Fibroblast of skin of back (primary cell): ENCODE measurements around the gene GOLGA6A.
"Not testable (repeated sequence)": the region's sequence is repeated elsewhere in the genome, so short reads cannot be mapped to it uniquely, and the experiment has no call there.

Source experiments
- DNase-seq: peaks from one replicate; pipeline ENCODE4 v3.0.0-alpha.2; 2013

GOLGA6A gene

DNA sequence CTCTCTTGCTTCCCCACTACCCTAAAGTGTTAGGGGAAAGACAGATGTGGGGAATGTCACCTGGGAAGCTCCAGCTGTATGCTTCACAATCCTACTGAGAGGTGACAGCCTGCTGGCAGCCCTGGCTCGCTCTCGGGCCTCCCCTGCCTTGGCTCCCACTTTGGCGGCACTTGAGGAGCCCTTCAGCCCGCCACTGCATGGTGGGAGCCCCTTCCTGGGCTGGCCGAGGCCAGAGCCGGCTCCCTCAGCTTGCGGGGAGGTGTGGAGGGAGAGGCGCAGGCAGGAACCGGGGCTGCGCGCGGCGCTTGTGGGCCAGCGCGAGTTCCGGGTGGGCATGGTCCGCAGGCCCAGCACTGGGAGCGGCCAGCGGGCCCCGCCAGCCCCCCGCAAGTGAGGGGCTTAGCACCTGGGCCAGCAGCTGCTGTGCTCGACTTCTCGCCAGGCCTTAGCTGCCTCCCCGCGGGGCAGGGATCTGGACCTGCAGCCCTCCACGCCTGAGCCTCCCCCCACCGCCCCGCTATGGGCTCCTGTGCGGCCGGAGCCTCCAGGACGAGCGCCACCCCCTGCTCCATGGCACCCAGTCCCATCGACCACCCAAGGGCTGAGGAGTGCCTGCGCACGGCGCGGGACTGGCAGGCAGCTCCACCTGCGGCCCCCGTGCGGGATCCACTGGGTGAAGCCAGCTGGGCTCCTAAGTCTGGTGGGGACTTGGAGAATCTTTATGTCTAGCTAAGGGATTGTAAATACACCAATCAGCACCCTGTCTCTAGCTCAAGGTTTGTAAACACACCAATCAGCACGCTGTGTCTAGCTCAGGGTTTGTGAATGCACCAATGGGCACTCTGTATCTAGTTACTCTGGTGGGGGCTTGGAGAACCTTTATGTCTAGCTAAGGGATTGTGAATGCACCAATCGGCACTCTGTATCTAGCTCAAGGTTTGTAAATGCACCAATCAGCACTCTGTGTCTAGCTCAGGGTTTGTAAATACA lies 29.8 kb downstream of the GOLGA6A start:
- not testable (repeated sequence) for DNase-seq

DNA sequence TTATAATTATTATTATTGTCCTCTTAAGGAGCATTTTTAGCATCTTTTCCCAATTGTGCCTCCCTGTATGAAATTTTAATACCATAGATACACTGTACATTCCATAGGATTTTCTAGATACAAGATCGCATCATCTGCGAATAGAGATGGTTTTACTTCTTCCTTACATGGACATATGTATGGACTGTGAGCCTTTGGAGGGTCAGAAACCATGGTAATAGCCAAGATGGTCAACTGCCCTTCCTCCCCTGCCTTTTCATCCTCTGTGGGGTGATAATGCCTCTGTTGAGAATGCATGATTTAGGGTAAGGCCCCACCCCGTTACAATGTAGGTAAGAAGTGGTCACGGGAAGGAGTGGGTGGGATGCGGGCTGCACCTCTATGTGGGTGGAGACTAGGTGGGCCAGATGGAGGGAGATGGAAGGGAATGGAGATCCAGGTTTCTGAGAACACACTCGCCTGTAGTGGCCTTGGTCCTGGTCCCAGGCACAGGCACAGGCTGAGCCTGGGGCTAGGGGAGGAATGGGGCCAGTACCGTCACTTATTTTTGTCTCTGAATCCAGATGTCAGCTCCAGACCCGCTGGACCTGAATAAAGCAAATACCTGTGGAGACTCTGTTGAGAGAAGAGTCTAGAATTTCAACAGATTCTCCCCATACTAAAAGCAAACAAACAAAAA lies 31.7 kb downstream of the GOLGA6A start:
- peak; percentile 51 for DNase-seq

DNA sequence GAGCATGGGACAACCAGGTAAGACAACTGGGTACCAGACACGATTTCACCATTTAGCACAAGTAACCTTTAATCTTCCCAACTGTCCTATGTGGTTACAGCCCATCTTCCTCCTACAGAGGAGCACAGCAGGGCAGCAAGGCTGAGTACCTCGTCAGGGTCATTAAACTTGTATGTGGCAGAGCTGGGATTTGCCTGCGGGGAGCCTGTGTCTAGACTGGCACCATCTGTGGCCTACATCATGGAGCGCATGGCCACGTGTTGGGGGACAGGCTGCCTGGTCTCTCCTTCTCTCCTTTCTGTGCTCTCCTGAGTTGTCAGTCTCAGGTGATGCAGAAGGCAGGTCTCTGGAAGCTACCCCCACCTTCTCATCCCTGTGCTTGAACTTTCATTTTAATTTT lies 32.2 kb downstream of the GOLGA6A start:
- no peak for DNase-seq

DNA sequence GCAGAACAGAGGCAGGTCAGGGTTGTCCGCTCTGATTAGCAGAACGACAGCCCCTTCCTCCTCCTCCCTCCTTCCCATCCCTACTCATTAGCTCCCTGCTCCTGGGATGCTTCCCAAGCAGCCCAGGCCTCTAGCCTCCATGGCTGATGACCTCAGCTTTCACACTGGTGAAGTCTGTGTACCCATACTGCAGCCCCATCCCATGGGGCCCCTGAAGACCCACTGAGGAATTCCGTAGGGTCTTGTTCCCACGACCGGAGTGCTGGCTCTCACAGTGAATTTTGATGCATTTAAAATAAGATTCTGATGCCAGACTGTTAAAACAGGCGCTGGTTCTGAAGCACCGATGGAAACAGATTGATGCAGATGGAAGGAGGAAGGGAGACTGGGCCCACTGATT lies 36.1 kb downstream of the GOLGA6A start:
- DNase-seq, result no peak

DNA sequence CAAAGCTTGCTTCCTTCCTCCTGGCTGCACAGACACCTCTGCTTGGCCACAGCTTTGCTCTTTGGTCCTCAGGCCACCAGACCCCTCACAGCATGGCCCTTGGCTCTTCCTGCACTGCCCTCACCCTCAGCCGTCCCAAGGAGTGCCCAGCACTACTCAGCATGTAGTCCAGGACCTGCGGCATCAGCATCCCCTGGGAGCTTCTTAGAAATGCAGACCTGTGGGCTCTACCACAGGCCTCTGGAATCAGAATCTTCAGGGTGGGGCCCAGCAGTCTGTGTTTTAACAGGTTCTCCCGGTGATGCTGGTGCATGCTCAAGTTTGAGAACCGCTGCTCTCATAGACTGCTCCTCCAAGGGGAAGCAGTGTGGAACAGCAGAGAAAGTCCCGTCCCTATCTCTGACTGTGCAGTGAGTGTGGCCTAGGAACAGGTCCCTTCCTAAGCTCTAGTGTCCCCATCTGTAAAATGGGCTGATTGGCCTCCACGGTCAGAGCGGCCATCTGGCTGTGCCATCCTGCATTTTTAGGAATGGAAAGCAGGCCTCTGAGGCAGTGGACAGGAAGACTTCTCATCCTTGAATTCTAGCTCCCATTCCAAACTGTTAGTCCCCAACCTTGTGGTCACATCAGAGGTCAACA lies 36.6 kb downstream of the GOLGA6A start:
- DNase-seq, result no peak

DNA sequence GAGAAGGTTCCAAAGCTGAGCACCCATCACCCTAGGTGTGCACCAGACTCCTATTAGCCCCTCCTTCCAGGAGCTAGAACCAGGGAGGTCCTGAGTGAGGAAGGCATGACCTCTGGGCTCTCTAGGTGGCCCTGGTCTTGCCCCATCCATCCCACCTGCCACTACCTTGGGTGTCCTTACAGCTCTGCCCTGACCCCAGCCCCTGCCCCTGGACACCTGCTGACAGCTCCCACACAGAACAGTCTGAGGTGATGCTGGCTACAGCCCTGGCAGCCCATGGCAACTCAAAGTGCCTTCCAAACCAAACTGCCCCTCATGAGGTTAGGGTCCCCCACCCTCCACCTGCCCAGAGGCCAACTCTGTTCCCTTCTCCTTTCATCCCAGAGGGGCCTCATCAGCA lies 37.2 kb downstream of the GOLGA6A start:
- no peak for DNase-seq

DNA sequence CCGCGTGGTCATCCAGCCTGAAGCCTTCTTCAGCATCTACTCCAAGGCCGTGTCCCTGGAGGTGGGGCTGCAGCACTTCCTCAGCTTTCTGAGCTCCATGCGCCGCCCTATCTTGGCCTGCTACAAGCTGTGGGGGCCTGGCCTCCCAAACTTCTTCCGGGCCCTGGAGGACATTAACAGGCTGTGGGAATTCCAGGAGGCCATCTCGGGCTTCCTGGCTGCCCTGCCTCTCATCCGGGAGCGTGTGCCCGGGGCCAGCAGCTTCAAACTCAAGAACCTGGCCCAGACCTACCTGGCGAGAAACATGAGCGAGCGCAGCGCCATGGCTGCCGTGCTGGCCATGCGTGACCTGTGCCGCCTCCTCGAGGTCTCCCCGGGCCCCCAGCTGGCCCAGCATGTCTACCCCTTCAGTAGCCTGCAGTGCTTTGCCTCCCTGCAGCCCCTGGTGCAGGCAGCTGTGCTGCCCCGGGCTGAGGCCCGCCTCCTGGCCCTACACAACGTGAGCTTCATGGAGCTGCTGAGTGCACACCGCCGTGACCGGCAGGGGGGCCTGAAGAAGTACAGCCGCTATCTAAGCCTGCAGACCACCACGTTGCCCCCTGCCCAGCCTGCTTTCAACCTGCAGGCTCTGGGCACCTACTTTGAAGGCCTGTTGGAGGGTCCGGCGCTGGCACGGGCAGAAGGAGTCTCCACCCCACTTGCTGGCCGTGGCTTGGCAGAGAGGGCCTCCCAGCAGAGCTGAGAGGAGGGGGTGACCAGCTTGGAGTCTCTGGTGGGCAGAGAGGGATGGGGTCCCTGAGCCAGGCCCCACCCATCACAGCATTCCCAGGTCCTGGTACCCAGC lies 37.9 kb downstream of the GOLGA6A start:
- DNase-seq, result no peak

DNA sequence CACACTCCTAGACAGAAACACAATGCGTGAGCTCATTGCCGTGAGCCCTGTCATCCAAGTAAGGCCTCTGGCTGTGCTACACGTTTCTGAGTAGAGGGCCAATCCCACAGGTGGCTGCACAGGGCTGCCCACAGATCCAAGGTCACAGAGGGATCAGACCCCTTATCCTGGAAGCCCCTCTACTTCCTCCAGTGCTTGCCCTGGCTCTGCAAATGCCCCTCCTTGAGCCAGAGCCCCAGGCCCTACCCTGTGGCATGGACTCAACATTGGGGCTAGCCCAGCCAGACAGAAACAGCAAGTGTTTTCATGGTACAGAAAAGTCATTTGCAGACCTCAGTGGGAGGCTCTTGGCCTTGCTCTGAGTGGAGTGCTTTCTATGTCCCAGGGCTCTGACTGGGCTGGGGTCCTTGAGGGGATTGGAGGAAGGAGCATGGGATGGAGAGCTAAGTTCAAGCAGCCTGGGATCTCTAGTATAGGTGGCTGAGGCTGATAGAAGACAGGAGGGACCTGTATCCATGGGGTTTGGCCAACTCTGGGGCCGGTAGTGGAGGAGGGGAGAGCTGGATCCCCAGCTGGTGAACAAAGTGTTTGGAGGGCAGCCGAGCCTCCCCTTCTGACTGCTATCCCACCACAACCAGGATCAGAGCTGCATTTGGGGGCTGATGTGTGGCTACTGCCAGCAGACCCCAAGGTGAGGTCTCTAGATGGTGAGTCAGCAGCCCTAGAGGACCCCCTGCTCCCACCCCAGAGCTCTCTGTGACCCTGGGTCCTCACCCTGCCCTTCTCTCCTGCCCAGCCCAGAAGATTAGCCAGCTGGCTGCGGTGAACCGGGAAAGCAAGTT lies 38.7 kb downstream of the GOLGA6A start:
- no peak for DNase-seq

DNA sequence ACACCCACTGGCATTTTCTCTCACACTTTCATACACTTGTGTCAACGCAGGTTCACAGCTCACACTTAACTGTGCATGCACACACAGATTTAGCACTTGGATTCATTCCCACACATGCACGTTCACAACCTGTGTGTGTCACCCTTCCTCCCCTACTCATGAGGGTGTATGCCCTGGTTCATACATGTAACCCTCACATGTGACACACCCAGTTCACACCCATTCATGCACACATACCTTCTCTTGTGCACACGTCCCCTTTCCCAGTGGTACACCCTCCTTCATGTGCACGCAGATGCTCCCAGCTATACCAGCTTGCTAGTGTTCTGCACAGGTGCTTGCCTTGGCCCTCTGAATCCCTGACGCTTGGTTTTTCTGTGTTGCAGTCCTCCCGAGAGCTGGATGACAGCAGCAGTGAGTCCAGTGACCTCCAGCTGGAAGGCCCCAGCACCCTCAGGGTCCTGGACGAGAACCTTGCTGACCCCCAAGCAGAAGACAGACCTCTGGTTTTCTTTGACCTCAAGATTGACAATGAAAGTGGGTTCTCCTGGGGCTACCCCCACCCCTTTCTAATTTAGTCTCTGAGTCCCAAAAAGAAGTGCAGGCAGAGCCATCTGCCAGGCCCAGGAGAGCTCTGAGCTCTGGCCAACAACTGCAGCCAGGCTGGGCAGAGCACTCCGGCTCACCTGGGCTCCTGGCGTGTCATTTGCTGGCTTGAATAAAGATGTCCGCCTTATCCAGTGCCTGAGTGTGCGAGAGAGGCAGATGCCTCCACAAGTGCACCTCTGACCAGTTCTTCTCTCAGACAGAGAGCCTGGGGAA lies 39.5 kb downstream of the GOLGA6A start:
- DNase-seq, result no peak

DNA sequence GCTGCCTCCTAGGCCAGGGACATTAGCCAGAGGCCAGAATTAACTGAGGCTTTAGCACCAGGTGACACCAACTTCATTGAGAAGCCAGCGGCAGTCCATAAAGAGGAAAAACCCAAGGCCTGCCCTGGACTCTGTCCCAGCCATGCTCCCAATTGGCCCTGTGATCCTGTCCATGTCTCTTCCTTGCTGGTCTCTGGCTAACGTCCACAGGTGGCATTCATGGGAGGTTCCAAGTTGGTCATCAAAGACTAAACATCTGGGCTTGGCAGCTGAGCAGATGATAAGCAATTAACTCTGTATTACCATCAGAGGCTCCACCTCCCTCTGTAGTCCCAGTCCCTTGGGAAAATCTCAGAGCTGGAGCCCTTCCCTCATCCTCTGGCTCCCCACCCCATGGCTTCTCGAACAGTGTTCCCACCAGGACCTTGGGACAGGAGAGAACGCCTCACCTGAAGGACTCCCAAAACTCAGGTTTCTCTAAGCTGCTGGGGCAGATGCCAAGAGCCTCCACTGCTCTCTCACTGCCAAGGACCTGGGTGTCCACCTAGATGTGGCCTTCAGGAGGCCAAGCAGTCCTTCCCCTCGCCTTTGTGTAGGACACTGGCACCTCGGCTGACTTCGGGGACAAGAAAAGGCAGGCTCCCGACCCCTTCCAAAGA lies 40.4 kb downstream of the GOLGA6A start:
- DNase-seq, result no peak

DNA sequence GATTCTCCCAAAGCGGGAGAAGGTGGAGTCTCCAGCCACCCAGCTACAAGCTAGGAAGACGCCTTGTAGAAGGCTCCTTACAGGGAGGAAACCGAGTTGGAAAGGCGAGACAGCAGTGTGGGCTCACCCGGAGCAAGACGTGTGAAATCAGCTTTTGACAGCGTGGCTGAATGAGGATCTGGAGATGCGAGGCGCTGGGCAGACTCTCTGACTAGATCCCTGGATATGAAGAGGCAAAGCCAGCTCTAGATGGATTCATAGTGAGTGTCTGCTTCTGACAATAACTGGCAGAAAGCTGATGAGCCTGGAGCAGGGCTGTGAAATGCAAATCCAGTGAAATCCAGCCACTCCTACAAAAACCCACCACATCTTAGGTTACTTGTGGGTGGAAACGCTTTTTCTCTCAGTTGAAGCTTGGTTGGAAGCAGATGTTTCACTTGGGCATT lies 41.0 kb downstream of the GOLGA6A start:
- peak; percentile 62 for DNase-seq

DNA sequence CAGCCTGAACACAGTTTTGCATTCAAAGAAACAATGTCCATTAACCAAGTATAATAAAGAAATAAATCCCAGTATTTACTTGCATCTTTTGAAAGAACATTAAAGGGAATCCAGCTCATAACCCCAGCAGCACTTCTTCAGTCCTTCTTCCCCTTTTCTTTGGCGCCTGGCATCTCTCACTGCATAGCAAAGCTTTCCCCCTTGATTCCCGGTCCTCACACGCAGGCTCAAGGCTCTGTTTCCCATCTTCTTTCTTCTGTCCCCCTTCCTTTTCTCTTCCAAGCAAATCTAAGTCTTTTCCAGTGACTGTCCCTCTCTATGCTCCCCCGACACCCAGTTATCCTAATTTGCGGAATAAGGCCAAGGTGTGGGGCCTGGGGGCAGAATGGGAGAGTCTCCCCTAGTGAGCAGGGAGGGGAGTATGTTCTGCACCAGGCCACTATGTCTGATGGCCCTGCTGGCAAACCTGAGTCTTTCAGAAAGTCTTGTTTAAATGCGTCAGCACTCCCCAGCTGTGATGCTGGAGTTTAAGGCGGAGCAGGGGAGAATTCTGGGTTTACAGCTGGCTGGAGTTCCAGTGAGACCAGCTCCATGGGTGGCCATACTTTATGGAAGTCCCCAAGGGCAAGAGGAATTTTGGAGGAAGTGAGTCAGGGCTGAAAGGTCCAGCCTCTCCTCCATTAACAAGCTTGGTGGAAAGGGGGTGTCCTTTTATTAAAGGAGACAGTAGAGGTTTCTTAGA lies 42.1 kb downstream of the GOLGA6A start:
- peak; percentile 100 for DNase-seq

DNA sequence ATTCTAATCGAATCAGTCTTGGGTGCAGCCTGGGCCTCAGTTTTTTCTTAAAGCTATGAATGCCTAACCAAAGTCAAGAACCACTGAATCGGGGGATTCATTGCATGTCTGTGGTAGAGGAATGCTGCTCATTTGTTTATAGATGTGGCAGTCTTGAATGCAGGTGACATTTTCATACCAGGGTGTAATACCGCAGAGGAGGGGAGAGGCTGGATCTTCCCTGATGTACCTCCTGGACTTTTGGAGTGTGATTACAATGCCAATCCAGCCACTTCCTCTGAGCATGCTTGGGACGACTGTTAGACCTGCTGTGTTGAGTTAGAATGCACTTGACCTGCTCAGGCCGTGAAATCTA lies 42.7 kb downstream of the GOLGA6A start:
- DNase-seq, result no peak

DNA sequence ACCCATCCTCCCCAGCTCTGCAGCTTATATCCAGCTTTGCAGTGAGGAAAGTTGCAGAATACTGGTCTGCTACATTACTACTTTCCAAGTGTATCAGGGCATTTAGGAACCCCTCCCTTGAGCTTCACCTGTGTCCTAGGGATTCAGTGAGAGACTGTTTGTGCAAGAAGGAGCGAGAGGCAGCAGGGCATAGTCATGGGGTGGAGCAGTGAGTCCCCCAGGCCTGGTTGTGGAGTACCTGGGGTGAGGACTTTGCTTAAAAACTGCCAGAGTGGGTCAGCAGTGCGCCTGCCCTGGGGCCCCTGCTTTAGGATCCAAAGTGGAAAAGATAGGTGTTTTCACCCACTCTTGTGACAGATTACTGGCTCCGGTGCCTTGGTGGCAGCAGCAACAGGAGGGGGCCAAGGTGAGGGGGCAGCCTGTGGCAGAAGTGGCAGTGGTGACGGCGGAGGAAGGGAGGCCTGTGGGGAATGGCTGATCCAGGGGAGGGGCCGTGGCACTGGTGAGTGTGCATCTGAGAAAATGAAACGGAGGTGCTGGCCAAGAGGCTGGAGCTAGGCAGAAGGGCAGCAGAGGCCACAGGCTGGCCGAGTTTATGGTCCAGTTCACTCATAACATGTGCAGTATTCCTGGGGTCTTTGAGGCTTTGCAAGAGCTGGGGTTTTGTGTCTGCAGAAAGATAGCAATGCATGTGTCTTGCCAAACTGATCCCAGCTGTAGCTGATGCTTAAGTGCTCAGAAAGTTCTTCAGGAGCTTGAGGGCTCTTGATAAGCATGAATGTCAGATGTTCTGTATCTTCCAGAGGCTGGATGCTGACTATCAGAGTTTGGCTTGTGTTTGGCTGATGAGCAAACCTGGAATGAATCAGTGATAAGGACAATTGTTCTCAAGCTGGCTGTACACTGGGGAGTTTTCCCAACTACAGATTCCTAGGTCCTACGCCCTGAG lies 43.4 kb downstream of the GOLGA6A start:
- peak; percentile 24 for DNase-seq

DNA sequence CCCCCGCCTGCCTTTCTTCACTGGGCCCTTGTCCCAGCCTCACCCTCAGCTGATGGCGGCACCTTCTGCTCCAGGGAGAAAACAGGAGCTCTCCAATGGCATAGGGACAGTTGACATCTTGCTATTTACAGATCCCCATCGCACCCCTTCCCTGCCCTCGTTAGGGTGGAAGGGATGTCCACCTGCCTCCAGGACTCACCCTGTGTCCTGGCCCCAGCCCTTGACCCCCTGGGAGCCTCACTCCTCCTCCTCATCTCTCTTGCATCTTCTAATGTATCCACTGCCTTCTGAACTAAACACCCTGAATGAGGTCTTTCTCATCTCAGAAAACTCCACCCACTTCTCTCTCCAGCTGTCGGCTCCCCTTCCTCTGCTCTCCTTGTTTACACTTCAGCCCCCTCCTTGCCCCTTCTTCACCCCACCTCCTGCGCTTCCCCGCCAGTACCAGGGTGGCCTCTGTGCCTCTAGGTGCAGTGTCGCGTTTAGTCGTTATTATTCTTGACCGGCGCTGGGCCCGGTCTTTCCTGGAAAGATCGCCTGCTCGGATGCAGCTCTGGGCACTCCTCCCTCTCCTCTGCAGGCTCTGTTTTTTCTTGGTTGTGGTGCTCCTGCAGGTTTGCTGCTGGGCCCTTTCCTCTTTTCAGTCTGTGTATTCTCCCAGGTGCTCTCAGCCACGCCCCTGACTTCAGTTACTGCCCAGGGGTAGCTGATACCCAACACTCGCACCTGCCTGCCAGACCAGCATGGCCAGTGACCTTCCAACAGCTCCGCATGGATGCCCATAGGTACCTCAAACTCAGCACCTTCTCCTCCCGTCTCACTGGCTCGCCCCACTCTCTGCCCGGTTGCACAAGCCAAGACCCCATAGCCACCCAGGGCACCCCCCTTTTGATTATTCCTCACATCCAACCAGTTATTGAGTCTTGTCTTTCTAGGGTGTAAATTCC lies 44.9 kb downstream of the GOLGA6A start:
- no peak for DNase-seq

DNA sequence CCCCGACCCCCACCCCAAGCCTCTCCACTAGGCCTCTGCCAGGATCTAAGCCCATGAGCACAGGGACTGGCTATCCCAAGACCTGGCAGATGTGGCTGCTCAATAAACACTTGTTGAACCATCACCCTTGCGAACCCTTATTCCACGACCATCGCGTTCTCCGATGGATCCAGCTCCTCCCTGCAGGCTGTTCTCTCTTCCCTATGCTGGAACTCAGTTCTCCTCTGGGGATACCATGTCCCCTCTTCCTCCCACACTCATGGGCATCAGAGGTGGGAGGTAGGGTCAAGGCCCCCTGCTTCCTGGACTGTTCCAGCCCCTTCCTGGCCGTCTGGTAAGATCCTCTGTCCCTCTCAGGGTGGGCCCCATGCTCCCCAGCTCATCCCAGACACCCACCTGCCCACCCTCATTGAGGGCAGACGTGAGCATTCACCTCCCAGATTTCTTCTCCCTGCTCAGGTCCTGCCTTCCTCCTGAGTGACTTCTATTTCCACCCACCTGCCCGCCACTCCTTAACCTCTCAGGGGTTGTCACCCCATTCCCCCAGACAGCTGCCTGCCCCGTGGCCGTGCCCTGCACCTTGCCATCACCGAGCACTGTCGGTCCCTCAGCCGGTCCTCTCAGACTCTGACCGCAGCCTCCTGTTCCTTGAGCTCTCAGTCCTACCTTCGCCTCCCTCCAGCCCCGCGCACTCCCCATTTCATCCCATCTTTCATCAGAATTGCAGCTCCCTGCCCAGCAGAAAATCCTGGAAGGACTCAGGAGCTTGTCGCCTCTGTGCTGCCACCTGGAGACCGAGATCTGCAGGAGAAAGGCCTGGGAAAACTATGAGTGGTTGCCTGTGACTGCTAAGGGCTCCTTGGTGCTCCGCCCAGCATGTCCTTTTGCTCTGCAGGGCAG lies 45.8 kb downstream of the GOLGA6A start:
- DNase-seq, result peak; percentile 77
